HG03095 (cell line): ENCODE data around the gene PKN1.

Source experiments
- ATAC-seq: cut with Tn5 transposase; IDR thresholded peaks from one replicate; pipeline ENCODE4 v1.9.1; 2021; ENCODE audit warnings: moderate library complexity; ENCODE audit not compliant: unreplicated experiment

PKN1 gene

GRCh38 chr19:14510311-14511228, 77.5 kb downstream of the PKN1 start:
- ATAC-seq = no peak

GRCh38 chr19:14511229-14511593, 78.1 kb downstream of the PKN1 start:
- ATAC-seq = no peak

- no peak for ATAC-seq
Measured at GRCh38 chr19:14512406-14512961, 79.4 kb downstream of the PKN1 start.

- ATAC-seq = no peak
Measured at GRCh38 chr19:14514215-14514863, 81.2 kb downstream of the PKN1 start.

- ATAC-seq = no peak
Measured at GRCh38 chr19:14515501-14516047, 82.5 kb downstream of the PKN1 start.

- ATAC-seq = no peak
Measured at GRCh38 chr19:14516048-14516534, 83.0 kb downstream of the PKN1 start.

- ATAC-seq = no peak
Measured at GRCh38 chr19:14516746-14517438, 83.8 kb downstream of the PKN1 start.

- ATAC-seq = no peak
Measured at GRCh38 chr19:14517446-14517839, 84.3 kb downstream of the PKN1 start.

- ATAC-seq = peak; percentile 49
Measured at GRCh38 chr19:14517840-14518505, 84.9 kb downstream of the PKN1 start, which contains the start of gene DNAJB1. Gene DNAJB1, minus strand, starts transcription at chr19:14518397. Its CDS starts 48 bp downstream, at chr19:14518349.

- ATAC-seq = no peak
Measured at GRCh38 chr19:14519245-14519859, 86.2 kb downstream of the PKN1 start.

GRCh38 chr19:14519860-14520407, 86.8 kb downstream of the PKN1 start:
- ATAC-seq = no peak

- ATAC-seq = no peak
Measured at GRCh38 chr19:14520543-14520942, 87.4 kb downstream of the PKN1 start.
